GM18502 (cell line): Measurements from ENCODE around the gene RBM20.
"Not testable (repeated sequence)": the region's sequence is repeated elsewhere in the genome, so short reads cannot be mapped to it uniquely, and the experiment has no call there.

Experiments used
- ATAC-seq: cut with Tn5 transposase; IDR thresholded peaks from one replicate; pipeline ENCODE4 v1.9.1; 2021; ENCODE audit warnings: mild to moderate bottlenecking; ENCODE audit not compliant: unreplicated experiment, poor library complexity

The RBM20 gene

GRCh38 chr10:110725801-110726630, 81.9 kb downstream of the RBM20 start:
- ATAC-seq: no peak

GRCh38 chr10:110727785-110728184, 83.6 kb downstream of the RBM20 start:
- ATAC-seq: not testable (repeated sequence)

GRCh38 chr10:110730345-110731050, 86.4 kb downstream of the RBM20 start:
- ATAC-seq: no peak

- no peak for ATAC-seq
Observed at GRCh38 chr10:110733218-110733952, 89.2 kb downstream of the RBM20 start.

GRCh38 chr10:110735620-110736027, 91.5 kb downstream of the RBM20 start:
- no peak for ATAC-seq

- no peak for ATAC-seq
Observed at GRCh38 chr10:110737886-110738634, 93.9 kb downstream of the RBM20 start.

- no peak for ATAC-seq
Observed at GRCh38 chr10:110739811-110740271, 95.7 kb downstream of the RBM20 start.

- ATAC-seq: no peak
Observed at GRCh38 chr10:110742801-110743200, 98.7 kb downstream of the RBM20 start.

GRCh38 chr10:110744782-110745181, 100.6 kb downstream of the RBM20 start:
- no peak for ATAC-seq

GRCh38 chr10:110746254-110746826, 102.2 kb downstream of the RBM20 start:
- ATAC-seq: no peak

GRCh38 chr10:110746969-110747608, 103.0 kb downstream of the RBM20 start:
- no peak for ATAC-seq

- ATAC-seq: no peak
Observed at GRCh38 chr10:110747609-110748464, 103.7 kb downstream of the RBM20 start.

- ATAC-seq: no peak
Observed at GRCh38 chr10:110748970-110749369, 104.8 kb downstream of the RBM20 start.

GRCh38 chr10:110750931-110751330, 106.8 kb downstream of the RBM20 start:
- no peak for ATAC-seq

GRCh38 chr10:110751850-110752249, 107.7 kb downstream of the RBM20 start:
- no peak for ATAC-seq

- ATAC-seq: no peak
Observed at GRCh38 chr10:110753462-110753861, 109.3 kb downstream of the RBM20 start.

- no peak for ATAC-seq
Observed at GRCh38 chr10:110754375-110755105, 110.4 kb downstream of the RBM20 start.

- no peak for ATAC-seq
Observed at GRCh38 chr10:110755781-110756180, 111.6 kb downstream of the RBM20 start.
